Loucy (cell line): ENCODE measurements around the gene NXPH2.

Source experiments
- H2AFZ ChIP-seq: fragments of 200-600 bp; sonication (generic); 2 replicates; pipeline ENCODE4 v1.6.0; 2016; ENCODE audit warnings: antibody characterized with exemption, mild to moderate bottlenecking, low read length, moderate library complexity
- H3F3A ChIP-seq: fragments of 200-600 bp; 2 replicates; pipeline ENCODE4 v1.6.0; 2016; ENCODE audit warnings: antibody characterized with exemption, low read depth, mild to moderate bottlenecking
- H3K27me3 ChIP-seq: fragments of 200-600 bp; sonication (generic); 2 replicates; pipeline ENCODE4 v1.6.1; 2014; ENCODE audit warnings: low read length, mild to moderate bottlenecking; ENCODE audit not compliant: insufficient read depth, poor library complexity, severe bottlenecking
- H3K36me3 ChIP-seq: fragments of 200-600 bp; sonication (generic); 2 replicates; pipeline ENCODE4 v1.6.1; 2016; ENCODE audit warnings: low read length; ENCODE audit not compliant: insufficient read depth
- H3K4me1 ChIP-seq: fragments of 200-600 bp; sonication (generic); 2 replicates; pipeline ENCODE4 v1.5.1; 2014; ENCODE audit warnings: low read length, mild to moderate bottlenecking; ENCODE audit not compliant: insufficient read depth, poor library complexity, severe bottlenecking
- H3K4me2 ChIP-seq: fragments of 200-600 bp; sonication (generic); 2 replicates; pipeline ENCODE4 v1.6.0; 2014; ENCODE audit warnings: antibody characterized with exemption, low read length, low read depth, mild to moderate bottlenecking; ENCODE audit not compliant: poor library complexity, severe bottlenecking
- H3K4me3 ChIP-seq: fragments of 200-600 bp; sonication (generic); 2 replicates; pipeline ENCODE4 v1.5.1; 2014; ENCODE audit warnings: low read length, mild to moderate bottlenecking, mixed read lengths; ENCODE audit not compliant: poor library complexity, severe bottlenecking
- H3K79me2 ChIP-seq: fragments of 200-600 bp; sonication (generic); 2 replicates; pipeline ENCODE4 v1.6.1; 2014; ENCODE audit warnings: low read length; ENCODE audit not compliant: insufficient read depth
- H3K9ac ChIP-seq: fragments of 200-600 bp; sonication (generic); 2 replicates; pipeline ENCODE4 v1.6.0; 2014; ENCODE audit warnings: mild to moderate bottlenecking, low read depth, low read length, moderate library complexity; ENCODE audit not compliant: poor library complexity, severe bottlenecking
- H3K9me2 ChIP-seq: fragments of 200-600 bp; sonication (generic); replicated peaks from 2 replicates; pipeline ENCODE4 v1.6.1; 2016; ENCODE audit warnings: low read depth, low read length, mixed read lengths
- H3K9me3 ChIP-seq: fragments of 200-600 bp; sonication (generic); 2 replicates; pipeline ENCODE4 v1.6.1; 2014; ENCODE audit warnings: mild to moderate bottlenecking, antibody characterized with exemption, low read length, low read depth; ENCODE audit not compliant: insufficient read depth
- H4K20me1 ChIP-seq: fragments of 200-600 bp; sonication (generic); 2 replicates; pipeline ENCODE4 v1.6.0; 2014; ENCODE audit warnings: antibody characterized with exemption, low read length, mild to moderate bottlenecking; ENCODE audit not compliant: insufficient read depth, poor library complexity, severe bottlenecking
- EZH2phosphoT487 ChIP-seq: fragments of 200-600 bp; IDR thresholded peaks from 2 replicates; pipeline ENCODE4 v1.6.1; 2018; ENCODE audit warnings: antibody characterized with exemption, mild to moderate bottlenecking, moderate library complexity, borderline replicate concordance
- TF ChIP-seq, protein P1 (sequence below): fragments of 200-600 bp; sonication (generic); conservative IDR thresholded peaks from 2 replicates; pipeline ENCODE4 v1.5.1; 2014; ENCODE audit warnings: mild to moderate bottlenecking, antibody characterized with exemption, low read length

NXPH2 gene

GRCh38 chr2:138766464-138766863 is 13.7 kb downstream of the NXPH2 start:
- Histone ChIP-seq H3K4me3 (no peak overlapping the region), H2AFZ (no peak overlapping the region), H3K9me3 (no peaks in the 10 kb centered on the region), H3K36me3 (no peaks in the 10 kb centered on the region), H4K20me1 (no peaks in the 10 kb centered on the region), H3K4me1 (no peaks in the 10 kb centered on the region), H3K4me2 (no peak overlapping the region), H3K79me2 (no peaks in the 10 kb centered on the region), H3F3A (no peaks in the 10 kb centered on the region), H3K27me3 (no peaks in the 10 kb centered on the region), H3K9ac (no peak overlapping the region), H3K9me2 (0 out of 2 replicates have a peak, but pooled peaks cover 4% of the 10 kb centered on the region)
- TF ChIP-seq, protein P1, sequence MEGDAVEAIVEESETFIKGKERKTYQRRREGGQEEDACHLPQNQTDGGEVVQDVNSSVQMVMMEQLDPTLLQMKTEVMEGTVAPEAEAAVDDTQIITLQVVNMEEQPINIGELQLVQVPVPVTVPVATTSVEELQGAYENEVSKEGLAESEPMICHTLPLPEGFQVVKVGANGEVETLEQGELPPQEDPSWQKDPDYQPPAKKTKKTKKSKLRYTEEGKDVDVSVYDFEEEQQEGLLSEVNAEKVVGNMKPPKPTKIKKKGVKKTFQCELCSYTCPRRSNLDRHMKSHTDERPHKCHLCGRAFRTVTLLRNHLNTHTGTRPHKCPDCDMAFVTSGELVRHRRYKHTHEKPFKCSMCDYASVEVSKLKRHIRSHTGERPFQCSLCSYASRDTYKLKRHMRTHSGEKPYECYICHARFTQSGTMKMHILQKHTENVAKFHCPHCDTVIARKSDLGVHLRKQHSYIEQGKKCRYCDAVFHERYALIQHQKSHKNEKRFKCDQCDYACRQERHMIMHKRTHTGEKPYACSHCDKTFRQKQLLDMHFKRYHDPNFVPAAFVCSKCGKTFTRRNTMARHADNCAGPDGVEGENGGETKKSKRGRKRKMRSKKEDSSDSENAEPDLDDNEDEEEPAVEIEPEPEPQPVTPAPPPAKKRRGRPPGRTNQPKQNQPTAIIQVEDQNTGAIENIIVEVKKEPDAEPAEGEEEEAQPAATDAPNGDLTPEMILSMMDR = no peak
- TF ChIP-seq EZH2phosphoT487 = no peak

GRCh38 chr2:138763971-138764370 is 16.2 kb downstream of the NXPH2 start:
- Histone ChIP-seq H3K36me3 (no peaks in the 10 kb centered on the region), H3K9me2 (0 out of 2 replicates have a peak, but pooled peaks cover 4% of the 10 kb centered on the region), H3K4me1 (no peaks in the 10 kb centered on the region), H2AFZ (no peak overlapping the region), H3K79me2 (no peaks in the 10 kb centered on the region), H3K27me3 (no peaks in the 10 kb centered on the region), H3K9me3 (no peaks in the 10 kb centered on the region), H4K20me1 (no peaks in the 10 kb centered on the region), H3K4me2 (no peak overlapping the region), H3K4me3 (no peak overlapping the region), H3K9ac (no peak overlapping the region), H3F3A (no peaks in the 10 kb centered on the region)
- TF ChIP-seq, protein P1 = no peak
- no peak for TF ChIP-seq EZH2phosphoT487

DNA sequence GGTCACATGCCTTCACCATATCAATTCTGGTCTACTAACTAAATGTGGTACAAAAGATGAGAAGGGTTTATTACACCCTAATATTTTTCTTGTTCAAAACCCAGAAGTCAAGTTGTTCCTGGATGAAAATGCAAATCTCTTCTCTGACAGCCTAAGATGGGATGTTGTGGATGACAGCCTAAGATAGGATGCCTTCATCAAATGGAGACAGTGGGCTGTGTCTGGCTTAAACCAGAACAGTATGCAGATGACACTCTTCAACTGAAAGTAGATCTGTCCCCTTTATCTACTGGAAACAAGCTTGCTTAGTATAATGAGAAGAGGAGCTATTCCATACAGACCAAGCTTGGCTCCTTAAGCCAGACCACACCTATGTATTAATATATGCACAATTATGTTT is 17.7 kb downstream of the NXPH2 start:
- H3K79me2 ChIP-seq = no peaks in the 10 kb centered on the region
- H4K20me1 ChIP-seq = no peaks in the 10 kb centered on the region
- H3K4me3 ChIP-seq = no peak overlapping the region
- H3K4me2 ChIP-seq = no peak overlapping the region
- no peaks in the 10 kb centered on the region for H3K27me3 ChIP-seq
- TF ChIP-seq, protein P1 = no peak
- no peak for TF ChIP-seq EZH2phosphoT487
- H3K36me3 ChIP-seq = no peaks in the 10 kb centered on the region
- no peaks in the 10 kb centered on the region for H3K4me1 ChIP-seq
- H2AFZ ChIP-seq = no peak overlapping the region
- no peaks in the 10 kb centered on the region for H3F3A ChIP-seq
- H3K9me2 ChIP-seq = 0 out of 2 replicates have a peak, but pooled peaks cover 4% of the 10 kb centered on the region
- no peaks in the 10 kb centered on the region for H3K9me3 ChIP-seq
- H3K9ac ChIP-seq = no peak overlapping the region
